SK-N-MC (cell line): ENCODE results near the gene DUS1L.

Experiments used
- EZH2 ChIP-seq: fragments of 200-600 bp; sonication (generic); IDR thresholded peaks from one replicate; pipeline ENCODE4 v1.6.1; 2017; ENCODE audit warnings: antibody characterized with exemption
- POLR2AphosphoS5 ChIP-seq: IDR thresholded peaks from 2 replicates; pipeline ENCODE4 v1.6.1; 2012; ENCODE audit warnings: mild to moderate bottlenecking, low read depth, low read length, borderline replicate concordance

GRCh38 chr17:82089723-82090548, 24.3 kb upstream of the DUS1L start:
- no peak for TF ChIP-seq EZH2
- no peak for TF ChIP-seq POLR2AphosphoS5
